ENCODE data around the gene GSTM2. TPM values are rescaled to one million over a fixed set of nuclear protein-coding genes. Genes with fewer than 3 reads are reported as not detected.

GSTM2 gene
- total RNA-seq, 2 experiments from 2014 or later, result 0.38 to 0.76 TPM

- no peak overlapping the region for H2AFZ ChIP-seq (ENCODE audit: low read length)
- no peaks in the 10 kb centered on the region for H3K9me2 ChIP-seq (ENCODE audit: insufficient read depth, low read length)
- intact Hi-C loops (cut with micrococcal nuclease; ENCODE audit: unreplicated experiment), result no loop called here
- H3K4me3 ChIP-seq (ENCODE audit: low read depth, low read length, poor library complexity, severe bottlenecking), result no peak overlapping the region
- ChIA-PET CTCF (ENCODE audit: unreplicated experiment) (no interaction called here), POLR2A (no interaction called here)
- no peaks in the 10 kb centered on the region for H3K9me3 ChIP-seq (ENCODE audit: low read length)
- no peak for DNase-seq (ENCODE audit: low spot score)
- BruUV-seq (replicated peaks), result no TSS peak
- no peaks in the 10 kb centered on the region for H3K4me1 ChIP-seq (ENCODE audit: insufficient read depth, low read length, poor library complexity, severe bottlenecking)
- H3K79me2 ChIP-seq (ENCODE audit: insufficient read depth, low read depth, low read length), result no peaks in the 10 kb centered on the region
- no peaks in the 10 kb centered on the region for H3K36me3 ChIP-seq (ENCODE audit: insufficient read depth, low read length)
- no peak overlapping the region for H3K4me2 ChIP-seq (ENCODE audit: low read length)
- H4K20me1 ChIP-seq (ENCODE audit: insufficient read depth, low read length), result no peaks in the 10 kb centered on the region
- TF ChIP-seq EZH2phosphoT487 (IDR thresholded peaks at IDR 0.05; ENCODE audit: borderline replicate concordance, low read depth, low read length), result no peak
- no peak for TF ChIP-seq CTCF (conservative IDR thresholded peaks at IDR 0.05; ENCODE audit: low read length)
- H3K27ac ChIP-seq (ENCODE audit: low read depth, low read length, poor library complexity, severe bottlenecking), result no peak overlapping the region
Observed at GRCh38 chr1:109716121-109716520, 48.3 kb downstream of the GSTM2 start.

DNA sequence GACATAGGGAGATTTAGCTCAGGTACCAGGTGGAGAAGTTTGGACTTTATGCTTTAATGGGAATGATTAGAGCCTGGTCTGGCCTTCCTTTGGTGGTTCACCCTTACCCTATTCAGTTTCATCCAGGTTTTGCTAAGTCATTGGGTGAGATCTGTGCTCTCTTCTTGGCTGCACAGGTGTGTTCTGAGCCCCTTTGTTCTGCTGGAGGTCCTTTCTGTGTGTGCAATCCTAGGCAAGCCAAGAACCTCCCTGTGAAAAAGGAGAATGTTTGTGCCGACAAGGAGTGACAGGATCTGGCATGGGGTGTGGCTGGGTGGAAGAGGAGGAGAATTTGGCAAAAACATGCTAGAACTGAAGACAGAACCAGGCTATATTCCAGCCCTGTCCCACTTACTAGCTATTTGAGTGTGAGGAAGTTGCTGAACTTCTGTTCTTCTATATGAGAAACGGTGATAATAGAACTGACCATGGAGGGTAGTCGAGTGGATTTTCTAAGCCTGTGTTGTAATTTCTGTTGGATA lies 48.8 kb downstream of the GSTM2 start:
- intact Hi-C loops (cut with micrococcal nuclease; ENCODE audit: unreplicated experiment), result no loop called here
- H3K79me2 ChIP-seq (ENCODE audit: insufficient read depth, low read depth, low read length), result no peaks in the 10 kb centered on the region
- ChIA-PET CTCF (ENCODE audit: unreplicated experiment) (no interaction called here), POLR2A (no interaction called here)
- no peaks in the 10 kb centered on the region for H3K4me1 ChIP-seq (ENCODE audit: insufficient read depth, low read length, poor library complexity, severe bottlenecking)
- H3K4me3 ChIP-seq (ENCODE audit: low read depth, low read length, poor library complexity, severe bottlenecking), result no peak overlapping the region
- DNase-seq (ENCODE audit: low spot score), result no peak
- no peaks in the 10 kb centered on the region for H3K9me2 ChIP-seq (ENCODE audit: insufficient read depth, low read length)
- no peak for TF ChIP-seq EZH2phosphoT487 (IDR thresholded peaks at IDR 0.05; ENCODE audit: borderline replicate concordance, low read depth, low read length)
- no peak for TF ChIP-seq CTCF (conservative IDR thresholded peaks at IDR 0.05; ENCODE audit: low read length)
- no peaks in the 10 kb centered on the region for H4K20me1 ChIP-seq (ENCODE audit: insufficient read depth, low read length)
- no TSS peak for BruUV-seq (replicated peaks)
- no peak overlapping the region for H2AFZ ChIP-seq (ENCODE audit: low read length)
- no peaks in the 10 kb centered on the region for H3K36me3 ChIP-seq (ENCODE audit: insufficient read depth, low read length)
- H3K27ac ChIP-seq (ENCODE audit: low read depth, low read length, poor library complexity, severe bottlenecking), result no peak overlapping the region
- H3K4me2 ChIP-seq (ENCODE audit: low read length), result no peak overlapping the region
- H3K9me3 ChIP-seq (ENCODE audit: low read length), result no peaks in the 10 kb centered on the region

- TF ChIP-seq EZH2phosphoT487 (IDR thresholded peaks at IDR 0.05; ENCODE audit: borderline replicate concordance, low read depth, low read length), result no peak
- no peak for TF ChIP-seq CTCF (conservative IDR thresholded peaks at IDR 0.05; ENCODE audit: low read length)
- POLR2A ChIA-PET, result interaction anchor here (0.6 kb wide), 1 partner anchor 652 kb away, joined by 5 read pairs; no protein-coding TSS in a partner anchor
- BruUV-seq (replicated peaks), result no TSS peak
Observed at GRCh38 chr1:109717729-109718128, 49.9 kb downstream of the GSTM2 start.

More at GRCh38 chr1:109717729-109718128, 49.9 kb downstream of the GSTM2 start:
- Histone ChIP-seq H3K4me1 (ENCODE audit: insufficient read depth, low read length, poor library complexity, severe bottlenecking) (no peaks in the 10 kb centered on the region), H3K4me3 (ENCODE audit: low read depth, low read length, poor library complexity, severe bottlenecking) (no peak overlapping the region), H3K79me2 (ENCODE audit: insufficient read depth, low read depth, low read length) (no peaks in the 10 kb centered on the region), H2AFZ (ENCODE audit: low read length) (no peak overlapping the region), H4K20me1 (ENCODE audit: insufficient read depth, low read length) (no peaks in the 10 kb centered on the region), H3K4me2 (ENCODE audit: low read length) (no peak overlapping the region), H3K9me3 (ENCODE audit: low read length) (no peaks in the 10 kb centered on the region), H3K27ac (ENCODE audit: low read depth, low read length, poor library complexity, severe bottlenecking) (no peak overlapping the region), H3K9me2 (ENCODE audit: insufficient read depth, low read length) (no peaks in the 10 kb centered on the region), H3K36me3 (ENCODE audit: insufficient read depth, low read length) (no peaks in the 10 kb centered on the region)
- DNase-seq (ENCODE audit: low spot score), result no peak
- CTCF ChIA-PET (ENCODE audit: unreplicated experiment), result no interaction called here
- intact Hi-C loops (cut with micrococcal nuclease; ENCODE audit: unreplicated experiment), result no loop called here
